Measurements from ENCODE around the gene ANKS3. TPM values are rescaled to one million over a fixed set of nuclear protein-coding genes. Genes with fewer than 3 reads are reported as not detected.

Gene ANKS3
- total RNA-seq, 4 donors from 2014 or later, result 22.9 to 35.3 (median 25.1) TPM

DNA sequence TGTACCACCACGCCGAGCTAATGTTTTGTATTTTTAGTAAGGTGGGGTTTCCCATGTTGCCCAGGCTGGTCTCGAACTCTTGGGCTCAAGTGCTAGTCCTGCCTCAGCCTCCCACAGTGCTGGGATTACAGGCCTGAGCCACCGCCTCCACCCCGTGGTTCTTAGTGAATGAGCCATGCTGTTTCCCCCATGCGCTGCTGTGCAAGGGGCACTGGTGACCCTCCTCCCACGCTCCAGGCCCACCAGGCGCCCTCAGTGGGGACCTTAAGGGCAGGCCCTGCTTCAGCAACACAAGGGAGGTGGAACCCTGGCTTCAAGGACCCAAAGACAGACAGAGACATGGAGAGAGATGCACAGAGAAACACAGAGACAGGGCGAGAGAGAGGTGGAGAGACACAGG is 56.1 kb downstream of the ANKS3 start:
- H3K27me3 ChIP-seq, result no peaks in the 10 kb centered on the region
- no peak for DNase-seq
- intact Hi-C loops (cut with DNase I), result no loop called here
- no peaks in the 10 kb centered on the region for H3K9me3 ChIP-seq
- H3K36me3 ChIP-seq, result peaks cover 19 to 22% of the 10 kb centered on the region in 2 donors
- peaks cover 26 to 31% of the 10 kb centered on the region in 2 donors for H3K4me1 ChIP-seq
- peak overlapping the region in 2 of 3 donors; percentile 9 to 30 for H3K27ac ChIP-seq
- WGBS, 2 donors, result 92 to 97% methylated on average over 6 to 9 of the region's 9 CpGs
- TF ChIP-seq, protein P1, sequence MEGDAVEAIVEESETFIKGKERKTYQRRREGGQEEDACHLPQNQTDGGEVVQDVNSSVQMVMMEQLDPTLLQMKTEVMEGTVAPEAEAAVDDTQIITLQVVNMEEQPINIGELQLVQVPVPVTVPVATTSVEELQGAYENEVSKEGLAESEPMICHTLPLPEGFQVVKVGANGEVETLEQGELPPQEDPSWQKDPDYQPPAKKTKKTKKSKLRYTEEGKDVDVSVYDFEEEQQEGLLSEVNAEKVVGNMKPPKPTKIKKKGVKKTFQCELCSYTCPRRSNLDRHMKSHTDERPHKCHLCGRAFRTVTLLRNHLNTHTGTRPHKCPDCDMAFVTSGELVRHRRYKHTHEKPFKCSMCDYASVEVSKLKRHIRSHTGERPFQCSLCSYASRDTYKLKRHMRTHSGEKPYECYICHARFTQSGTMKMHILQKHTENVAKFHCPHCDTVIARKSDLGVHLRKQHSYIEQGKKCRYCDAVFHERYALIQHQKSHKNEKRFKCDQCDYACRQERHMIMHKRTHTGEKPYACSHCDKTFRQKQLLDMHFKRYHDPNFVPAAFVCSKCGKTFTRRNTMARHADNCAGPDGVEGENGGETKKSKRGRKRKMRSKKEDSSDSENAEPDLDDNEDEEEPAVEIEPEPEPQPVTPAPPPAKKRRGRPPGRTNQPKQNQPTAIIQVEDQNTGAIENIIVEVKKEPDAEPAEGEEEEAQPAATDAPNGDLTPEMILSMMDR (IDR thresholded peaks at IDR 0.05), result no peak
- no peak for TF ChIP-seq POLR2A (IDR thresholded peaks at IDR 0.05)
- H3K4me3 ChIP-seq (replicated peaks in 1 of 3), result no peak overlapping the region

DNA sequence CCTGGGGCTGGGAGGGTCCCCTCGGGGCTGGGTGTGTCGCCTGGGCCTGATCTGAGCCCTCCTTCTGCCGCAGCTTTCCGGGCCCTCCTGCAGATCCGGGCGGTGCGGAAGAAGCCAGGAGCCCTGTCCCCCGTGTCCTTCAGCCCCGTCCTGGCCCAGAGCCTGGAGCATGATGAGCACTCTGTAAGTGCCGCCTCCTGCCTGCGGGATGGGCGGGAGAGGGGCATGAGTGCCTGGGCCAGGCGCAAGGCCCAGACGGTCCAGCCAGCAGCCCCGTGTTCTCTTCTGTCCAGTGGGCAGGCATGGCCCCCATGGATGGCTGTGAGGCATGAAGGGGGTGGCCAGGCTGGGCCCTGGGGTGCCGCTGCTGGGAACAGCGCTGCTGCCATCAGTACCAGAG is 56.7 kb downstream of the ANKS3 start:
- Histone ChIP-seq H3K4me3 (replicated peaks in 1 of 3) (no peak overlapping the region), H3K36me3 (peaks cover 16% of the 10 kb centered on the region in 2 donors), H3K27ac (peak overlapping the region in 2 of 3 donors; percentile 44 to 55), H3K27me3 (no peaks in the 10 kb centered on the region), H3K4me1 (peaks cover 26 to 31% of the 10 kb centered on the region in 2 donors), H3K9me3 (no peaks in the 10 kb centered on the region)
- peak; percentile 92 to 96 for DNase-seq
- intact Hi-C loops (cut with DNase I), result no loop called here
- TF ChIP-seq POLR2A (IDR thresholded peaks at IDR 0.05), result no peak
- TF ChIP-seq, protein P1 (IDR thresholded peaks at IDR 0.05), result peak in 1 of 6 experiments; percentile 6
- 47 to 49% methylated on average over 9 to 11 of the region's 17 CpGs for WGBS, 2 donors

DNA sequence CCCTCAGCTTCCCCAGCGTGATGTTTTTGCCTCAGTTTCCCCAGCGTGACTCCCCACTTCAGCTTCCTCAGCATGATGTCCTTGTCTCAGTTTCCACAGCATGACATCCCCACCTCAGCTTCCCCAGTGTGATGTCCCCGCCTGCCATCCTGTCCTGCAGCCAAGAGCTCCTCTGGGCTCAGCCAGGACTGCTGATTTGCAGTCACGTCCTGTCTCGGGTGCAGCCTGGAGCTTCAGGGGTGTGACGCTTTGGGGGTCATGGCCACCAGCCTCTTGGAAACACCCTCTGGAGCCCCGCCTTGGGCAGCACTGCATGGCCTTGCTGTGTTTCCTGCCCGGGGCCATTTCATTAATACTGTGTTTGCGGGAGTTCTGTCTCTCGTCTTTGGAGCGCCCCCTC is 57.2 kb downstream of the ANKS3 start:
- Histone ChIP-seq H3K4me3 (replicated peaks in 1 of 3) (no peak overlapping the region), H3K27me3 (no peaks in the 10 kb centered on the region), H3K36me3 (peaks cover 10 to 11% of the 10 kb centered on the region in 2 donors), H3K9me3 (no peaks in the 10 kb centered on the region), H3K27ac (peak overlapping the region in 2 of 3 donors; percentile 44 to 55), H3K4me1 (peaks cover 26 to 31% of the 10 kb centered on the region in 2 donors)
- WGBS, 2 donors, result 74 to 79% methylated on average over 11 of the region's 11 CpGs
- TF ChIP-seq, protein P1 (IDR thresholded peaks at IDR 0.05), result no peak
- no peak for TF ChIP-seq POLR2A (IDR thresholded peaks at IDR 0.05)
- DNase-seq, result no peak
- intact Hi-C loops (cut with DNase I), result no loop called here

GRCh38 chr16:4675864-4676786 is 57.9 kb downstream of the ANKS3 start:
- WGBS, 2 donors, result 79 to 87% methylated on average over 18 to 20 of the region's 23 CpGs
- Histone ChIP-seq H3K27ac (peak overlapping the region in 2 of 3 donors; percentile 41 to 44), H3K27me3 (no peaks in the 10 kb centered on the region), H3K4me3 (replicated peaks in 1 of 3) (no peak overlapping the region), H3K4me1 (peaks cover 26 to 31% of the 10 kb centered on the region in 2 donors), H3K9me3 (no peaks in the 10 kb centered on the region), H3K36me3 (peaks cover 9 to 11% of the 10 kb centered on the region in 2 donors)
- no peak for DNase-seq
- intact Hi-C loops (cut with DNase I), result no loop called here
- TF ChIP-seq POLR2A (IDR thresholded peaks at IDR 0.05), result no peak
- TF ChIP-seq, protein P1 (IDR thresholded peaks at IDR 0.05), result no peak

All from thyroid gland (tissue), 4 donors.